ENCODE data around the gene ZFAND2A. TPM values are rescaled to one million over a fixed set of nuclear protein-coding genes. Genes with fewer than 3 reads are reported as not detected.

The ZFAND2A gene
- total and polyA plus RNA-seq, 2 donors (not counting 3 experiments of a cell fraction or from before 2014, with no cell fraction given), result 31.8 to 40.6 TPM

GRCh38 chr7:1131471-1132265 lies 28.3 kb downstream of the ZFAND2A start:
- Histone ChIP-seq H3K36me3 (ENCODE audit: control insufficient read depth in 2 of 2, extremely low read depth in 1 of 2, insufficient read depth in 2 of 2, low read length in 2 of 2) (no peaks in the 10 kb centered on the region), H2AFZ (ENCODE audit: low read depth, low read length) (no peak overlapping the region), H3K79me2 (ENCODE audit: control insufficient read depth, insufficient read depth, low read length) (peaks cover 5% of the 10 kb centered on the region), H3K4me1 (ENCODE audit: control insufficient read depth, extremely low read depth, insufficient read depth, low read length) (peaks cover 2% of the 10 kb centered on the region), H4K20me1 (replicated peaks; ENCODE audit: control insufficient read depth, extremely low read depth, insufficient read depth, low read length) (no peaks in the 10 kb centered on the region), H3K27me3 (ENCODE audit: control insufficient read depth in 2 of 2, insufficient read depth in 2 of 2, low read length in 2 of 2) (no peaks in the 10 kb centered on the region), H3K4me3 (replicated peaks in 1 of 3; ENCODE audit: insufficient read depth in 1 of 3, low read depth in 1 of 3, low read length in 3 of 3) (no peak overlapping the region), H3K9ac (replicated peaks; ENCODE audit: extremely low read depth, insufficient read depth, low read length) (no peak overlapping the region), H3K27ac (ENCODE audit: insufficient read depth, low read depth, low read length) (no peak overlapping the region), H3K9me3 (replicated peaks; ENCODE audit: control insufficient read depth, insufficient read depth, low read length) (no peaks in the 10 kb centered on the region), H3K9me1 (replicated peaks; ENCODE audit: control insufficient read depth, extremely low read depth, insufficient read depth, low read length) (no peaks in the 10 kb centered on the region), H3K4me2 (ENCODE audit: insufficient read depth, low read length) (no peak overlapping the region)
- intact Hi-C loops (cut with micrococcal nuclease), result no loop called here
- ChIA-PET POLR2A (no interaction called here), CTCF (no interaction called here)
- dilution Hi-C loops (cut with MboI; ENCODE audit: extremely low pct_ligation_motif_present, low sequenced_read_pairs), result no loop called here
- FAIRE-seq (no peak), DNase-seq (ENCODE audit: low read depth, low spot score) (no peak)
- TF ChIP-seq JUN (IDR thresholded peaks at IDR 0.05; ENCODE audit: borderline replicate concordance, insufficient read depth, insufficient read length, low read depth), result no peak
- TF ChIP-seq MYC (IDR thresholded peaks at IDR 0.05; ENCODE audit: low read depth, low read length), result no peak
- no peak for TF ChIP-seq FOS (IDR thresholded peaks at IDR 0.05; ENCODE audit: borderline replicate concordance, insufficient read depth, low read length)
- TF ChIP-seq EZH2 (IDR thresholded peaks at IDR 0.05; ENCODE audit: borderline replicate concordance, low read depth, low read length, severe bottlenecking), result no peak
- no peak for TF ChIP-seq POLR2AphosphoS5 (IDR thresholded peaks at IDR 0.05; ENCODE audit: insufficient read depth, low read depth, low read length)
- TF ChIP-seq, protein P1, sequence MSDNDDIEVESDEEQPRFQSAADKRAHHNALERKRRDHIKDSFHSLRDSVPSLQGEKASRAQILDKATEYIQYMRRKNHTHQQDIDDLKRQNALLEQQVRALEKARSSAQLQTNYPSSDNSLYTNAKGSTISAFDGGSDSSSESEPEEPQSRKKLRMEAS (IDR thresholded peaks at IDR 0.05; ENCODE audit: insufficient read depth, insufficient read length), result no peak
- no peak for TF ChIP-seq GATA2 (IDR thresholded peaks at IDR 0.05; ENCODE audit: insufficient read depth, insufficient read length, low read depth, low read length)
- TF ChIP-seq, protein P2, sequence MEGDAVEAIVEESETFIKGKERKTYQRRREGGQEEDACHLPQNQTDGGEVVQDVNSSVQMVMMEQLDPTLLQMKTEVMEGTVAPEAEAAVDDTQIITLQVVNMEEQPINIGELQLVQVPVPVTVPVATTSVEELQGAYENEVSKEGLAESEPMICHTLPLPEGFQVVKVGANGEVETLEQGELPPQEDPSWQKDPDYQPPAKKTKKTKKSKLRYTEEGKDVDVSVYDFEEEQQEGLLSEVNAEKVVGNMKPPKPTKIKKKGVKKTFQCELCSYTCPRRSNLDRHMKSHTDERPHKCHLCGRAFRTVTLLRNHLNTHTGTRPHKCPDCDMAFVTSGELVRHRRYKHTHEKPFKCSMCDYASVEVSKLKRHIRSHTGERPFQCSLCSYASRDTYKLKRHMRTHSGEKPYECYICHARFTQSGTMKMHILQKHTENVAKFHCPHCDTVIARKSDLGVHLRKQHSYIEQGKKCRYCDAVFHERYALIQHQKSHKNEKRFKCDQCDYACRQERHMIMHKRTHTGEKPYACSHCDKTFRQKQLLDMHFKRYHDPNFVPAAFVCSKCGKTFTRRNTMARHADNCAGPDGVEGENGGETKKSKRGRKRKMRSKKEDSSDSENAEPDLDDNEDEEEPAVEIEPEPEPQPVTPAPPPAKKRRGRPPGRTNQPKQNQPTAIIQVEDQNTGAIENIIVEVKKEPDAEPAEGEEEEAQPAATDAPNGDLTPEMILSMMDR (IDR thresholded peaks at IDR 0.05; ENCODE audit: extremely low read depth in 1 of 2, insufficient read depth in 1 of 2, low read depth in 1 of 2, low read length in 2 of 2), result no peak
- no peak for TF ChIP-seq POLR2A (IDR thresholded peaks at IDR 0.05; ENCODE audit: low read depth, low read length)
- BruUV-seq (replicated peaks), result no TSS peak
